Jurkat, Clone E6-1 (cell line): Measurements from ENCODE around the gene ALDOC.
"Not testable (repeated sequence)": the region's sequence is repeated elsewhere in the genome, so short reads cannot be mapped to it uniquely, and the experiment has no call there.

Experiments
- DNase-seq: peaks from one replicate; pipeline ENCODE4 v3.0.0-alpha.2; 2011; ENCODE audit warnings: low read depth, low spot score
- H3K4me3 ChIP-seq: 2 replicates; pipeline ENCODE4 v1.5.1; 2011; ENCODE audit warnings: mild to moderate bottlenecking, low read length, control low read depth, moderate library complexity

Gene ALDOC

DNA sequence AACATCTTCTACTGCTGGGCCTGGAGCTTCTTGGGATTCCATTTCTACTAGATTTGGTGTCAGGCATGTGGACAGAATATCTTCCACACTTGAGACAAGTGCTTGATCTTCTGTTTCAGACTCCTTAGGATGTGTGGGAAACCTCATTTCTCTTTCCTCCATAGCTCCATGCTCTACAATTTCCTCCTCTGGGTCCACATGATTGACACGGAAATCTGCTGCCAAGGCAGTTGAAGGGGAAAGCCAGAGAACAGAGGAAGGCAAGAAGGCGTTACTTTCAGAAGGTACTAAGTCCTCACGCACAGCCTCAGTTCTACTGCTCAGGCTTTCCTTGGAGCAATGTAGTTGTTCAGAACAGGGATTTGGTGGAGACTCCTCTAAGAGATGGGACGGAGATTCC is 15.6 kb upstream of the ALDOC start:
- no peak for DNase-seq
- H3K4me3 ChIP-seq, result no peak overlapping the region

DNA sequence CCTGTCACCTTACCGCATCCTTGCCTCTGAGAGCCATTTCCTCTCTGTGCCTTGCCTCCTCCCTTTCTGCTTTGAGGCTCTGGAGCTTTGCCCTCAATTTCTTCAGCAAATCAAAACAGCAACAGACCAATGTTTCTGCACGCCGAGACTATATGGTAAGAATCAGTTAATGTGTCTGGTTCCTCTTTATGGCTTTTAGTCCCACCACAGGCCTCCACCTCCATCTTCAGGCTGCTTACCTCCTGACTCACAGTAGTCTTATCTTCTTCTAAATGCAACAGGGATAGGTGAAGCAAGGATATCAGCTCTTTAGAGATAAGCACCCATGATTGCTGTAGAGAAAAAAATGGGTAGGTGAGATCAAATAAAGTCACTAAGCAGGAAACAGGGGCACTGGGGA is 9.2 kb upstream of the ALDOC start:
- H3K4me3 ChIP-seq, result no peak overlapping the region
- DNase-seq, result peak; percentile 99

DNA sequence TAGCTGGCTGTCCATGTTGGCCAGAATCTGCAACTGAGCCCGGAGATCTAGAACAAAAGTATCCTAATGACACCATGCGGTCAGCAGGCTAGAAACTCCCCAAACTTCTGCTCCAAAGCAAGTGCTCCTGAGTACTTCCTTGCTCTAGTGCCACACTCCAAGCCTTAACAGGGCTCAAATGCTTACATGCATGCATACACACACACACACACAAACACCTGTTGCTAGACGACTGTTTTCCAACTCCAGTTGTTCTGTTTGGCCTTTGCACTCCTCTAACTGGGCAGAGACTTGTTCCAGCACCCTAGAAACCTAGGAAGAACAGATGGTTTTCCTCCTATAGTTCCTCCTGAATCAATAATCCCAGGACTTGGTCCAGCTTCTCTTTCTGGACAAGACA is 7.7 kb upstream of the ALDOC start:
- no peak for DNase-seq
- H3K4me3 ChIP-seq, result no peak overlapping the region

DNA sequence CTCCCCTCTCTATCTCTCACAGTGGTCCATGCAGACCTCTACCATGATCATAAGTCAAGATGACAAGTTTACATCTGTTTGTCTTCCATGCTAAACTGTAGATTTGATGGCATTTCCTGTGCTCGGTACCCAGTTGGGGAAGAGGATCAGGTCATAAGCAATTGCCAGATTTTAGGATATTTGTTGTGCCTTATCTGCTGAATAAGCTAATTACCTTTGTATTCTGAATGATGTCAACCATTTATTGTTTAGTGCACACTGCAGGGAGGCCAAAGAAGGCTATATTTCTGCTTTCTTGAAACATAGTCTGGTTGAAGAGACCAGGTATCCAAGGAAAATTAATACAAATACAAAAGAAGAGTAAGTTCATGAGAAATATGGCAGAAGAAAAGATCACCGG is 5.8 kb upstream of the ALDOC start:
- no peak overlapping the region for H3K4me3 ChIP-seq
- no peak for DNase-seq

DNA sequence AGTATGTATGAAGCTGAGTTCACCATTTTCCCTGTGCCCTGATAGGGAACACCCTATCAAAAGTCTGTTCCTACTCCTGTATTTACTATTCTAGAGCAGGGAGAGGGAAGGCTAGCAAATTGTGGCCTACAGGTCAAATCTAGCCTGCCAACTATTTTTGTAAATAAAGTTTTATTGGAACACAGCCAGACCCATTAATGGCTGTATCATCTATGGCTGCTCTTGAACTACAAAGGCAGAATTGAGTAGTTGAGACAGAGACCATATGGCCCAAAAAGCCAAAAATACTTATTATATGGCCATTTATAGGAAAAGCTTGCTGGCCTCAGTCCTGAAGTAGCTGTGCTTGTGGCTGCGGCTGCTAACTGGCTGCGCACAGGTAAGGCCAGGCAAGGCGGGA is 4.3 kb upstream of the ALDOC start:
- no peak for DNase-seq
- no peak overlapping the region for H3K4me3 ChIP-seq

DNA sequence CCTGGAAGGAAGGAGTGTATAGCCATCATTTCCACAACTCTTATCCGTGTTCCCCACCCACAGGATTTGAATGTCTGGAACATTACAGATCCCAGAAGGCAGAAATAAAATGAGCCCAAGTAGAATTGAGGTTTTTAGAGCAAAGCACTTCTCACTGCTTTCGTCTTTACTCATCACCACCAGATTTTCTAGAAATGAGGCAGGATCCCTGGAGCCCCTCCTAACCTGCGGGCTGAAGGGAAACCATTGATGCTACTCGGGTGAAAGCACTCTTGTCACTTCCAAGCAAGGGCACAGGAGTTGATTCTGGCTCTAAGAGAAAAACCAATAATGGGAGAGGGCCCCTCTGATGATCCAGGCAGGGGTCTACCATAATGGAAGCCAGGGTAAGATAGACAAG is 2.8 kb upstream of the ALDOC start:
- no peak overlapping the region for H3K4me3 ChIP-seq

DNA sequence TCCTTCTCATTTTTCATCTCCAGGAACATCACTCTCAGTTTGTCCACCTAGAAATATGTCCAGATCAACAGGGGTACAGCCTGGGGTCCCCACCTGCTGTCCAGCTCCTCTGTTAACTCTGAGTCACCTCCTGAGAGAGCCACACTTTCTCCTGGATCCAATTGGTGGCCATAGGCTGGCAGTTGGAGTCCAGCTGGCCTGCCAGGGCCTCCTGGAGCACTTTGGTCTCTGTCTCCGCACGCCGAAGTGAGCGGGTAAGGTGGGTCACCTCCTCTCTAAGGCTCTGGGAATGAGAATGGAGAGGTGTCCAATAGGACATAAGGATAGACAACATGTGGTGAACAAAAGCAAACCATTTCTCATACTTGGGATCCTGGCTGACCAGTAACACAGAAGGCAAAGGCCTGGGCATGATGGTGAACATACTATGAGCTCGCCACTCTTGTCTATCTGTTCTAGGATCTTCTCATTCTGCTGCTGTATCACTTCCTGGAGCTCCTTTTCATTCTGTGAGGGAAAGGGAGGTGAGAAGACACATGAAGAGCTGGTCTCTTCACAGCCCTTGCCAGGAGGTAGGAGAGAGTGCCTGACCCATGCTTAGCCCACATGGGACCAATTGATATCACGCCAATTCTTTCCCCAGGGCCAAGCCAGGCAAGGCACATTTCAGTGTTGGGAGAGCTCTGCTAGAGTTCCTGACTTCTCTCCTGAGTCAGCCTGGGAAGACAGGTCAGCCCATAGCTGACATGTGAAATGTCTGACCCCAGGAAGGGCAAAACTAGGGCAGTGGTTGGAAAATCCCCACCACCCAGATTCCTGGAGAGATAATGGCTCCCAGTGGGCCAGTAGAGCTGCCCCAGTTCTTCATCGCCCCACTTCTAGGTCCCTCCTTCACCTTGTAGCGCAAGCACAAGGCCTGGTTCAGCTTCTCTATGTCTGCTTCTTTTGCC is 1.8 kb upstream of the ALDOC start:
- DNase-seq, result no peak
- H3K4me3 ChIP-seq, result no peak overlapping the region

More for the DNA sequence above, 2.8 kb upstream of the ALDOC start:
- DNase-seq, result no peak

DNA sequence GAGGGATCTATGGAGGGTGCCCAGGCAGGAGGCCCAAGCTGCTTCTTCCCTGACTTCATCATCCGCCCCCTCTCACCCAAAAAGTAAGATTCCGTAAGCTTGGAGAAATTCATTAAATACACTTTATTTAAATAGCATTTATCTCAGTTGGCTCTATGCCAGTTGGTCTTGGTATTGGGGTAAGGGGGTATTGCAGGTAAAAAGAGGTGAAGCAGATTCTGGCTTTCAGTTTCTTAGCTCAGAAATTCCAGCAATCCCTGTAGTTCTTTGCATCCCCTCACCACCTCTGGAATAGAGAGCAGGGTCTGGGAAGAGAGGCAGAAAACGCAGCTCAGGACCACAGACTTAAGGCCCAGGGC is 750 bp upstream of the ALDOC start:
- DNase-seq, result no peak

DNA sequence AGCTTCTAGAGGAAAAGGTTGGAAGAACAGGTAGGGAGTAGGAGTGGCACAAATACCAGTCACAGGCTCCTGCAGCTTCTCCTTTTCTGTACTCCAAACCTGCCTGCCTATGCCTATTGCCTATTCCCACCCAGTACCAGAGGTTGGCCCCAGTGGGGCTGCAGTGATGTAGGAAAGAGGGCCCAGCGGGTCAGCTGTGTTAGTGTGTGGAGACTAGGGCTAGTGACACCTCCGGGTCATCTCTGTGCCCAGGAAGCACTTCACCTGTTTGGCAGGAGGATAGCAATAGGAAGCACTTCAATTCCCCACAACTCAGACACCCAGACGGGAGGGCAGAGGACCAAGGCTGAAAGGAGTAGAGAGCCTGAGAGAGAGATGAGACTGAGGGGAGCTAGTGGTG is 679 bp downstream of the ALDOC start:
- peak overlapping the region; percentile 13; the same call in 1 of the 2 replicates for H3K4me3 ChIP-seq
- not testable (repeated sequence) for DNase-seq

More for the DNA sequence above, 750 bp upstream of the ALDOC start:
- H3K4me3 ChIP-seq, result no peak overlapping the region

DNA sequence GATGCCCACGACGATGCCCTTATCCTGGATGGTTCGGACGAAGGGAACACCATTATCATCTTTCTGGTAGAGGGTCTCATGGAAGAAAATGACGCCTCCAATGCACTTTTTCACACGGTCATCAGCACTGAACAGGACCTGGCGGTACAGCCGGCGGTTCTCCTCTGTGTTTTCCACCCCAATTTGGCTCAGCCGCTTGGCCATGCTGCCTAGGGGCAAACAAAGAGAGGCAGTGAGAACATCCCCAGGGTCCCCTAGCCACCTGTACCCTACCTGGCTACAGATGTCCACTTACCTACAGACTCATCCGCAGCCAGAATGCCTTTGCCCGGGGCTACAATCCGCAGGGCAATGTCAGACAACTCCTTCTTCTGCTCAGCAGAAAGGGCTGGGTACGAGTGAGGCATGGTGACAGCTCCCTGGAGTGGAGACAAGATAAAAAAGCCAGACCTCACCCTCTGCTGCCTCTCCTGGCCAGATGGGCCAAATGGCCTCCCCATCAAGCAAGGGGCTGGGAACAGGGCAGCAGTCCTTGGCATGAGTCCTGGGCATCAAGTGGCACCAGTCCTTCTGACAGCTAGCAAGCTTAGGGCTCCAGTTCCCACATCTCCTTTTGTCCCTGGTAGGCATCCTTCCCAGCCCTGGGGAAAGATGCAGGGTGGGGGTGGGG is 1.4 kb downstream of the ALDOC start:
- DNase-seq, result no peak
- no peak overlapping the region for H3K4me3 ChIP-seq

DNA sequence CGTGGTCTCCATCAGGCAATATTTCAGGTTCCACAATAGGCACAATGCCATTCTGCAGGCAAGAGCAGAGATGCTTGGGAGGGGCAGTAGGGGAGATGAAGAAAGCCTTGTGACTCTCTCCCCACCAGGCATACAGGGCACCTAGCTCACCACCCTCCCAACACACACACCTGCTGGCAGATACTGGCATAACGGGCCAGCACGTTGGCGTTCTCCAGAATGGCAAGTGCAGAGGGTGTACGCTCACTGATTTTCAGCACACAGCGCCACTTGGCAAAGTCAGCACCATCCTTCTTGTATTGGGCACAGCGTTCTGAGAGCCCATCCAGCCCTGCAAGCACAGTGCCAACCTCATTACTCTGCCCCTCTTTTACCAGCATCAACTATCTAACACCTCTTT is 2.2 kb downstream of the ALDOC start:
- no peak overlapping the region for H3K4me3 ChIP-seq
- no peak for DNase-seq

DNA sequence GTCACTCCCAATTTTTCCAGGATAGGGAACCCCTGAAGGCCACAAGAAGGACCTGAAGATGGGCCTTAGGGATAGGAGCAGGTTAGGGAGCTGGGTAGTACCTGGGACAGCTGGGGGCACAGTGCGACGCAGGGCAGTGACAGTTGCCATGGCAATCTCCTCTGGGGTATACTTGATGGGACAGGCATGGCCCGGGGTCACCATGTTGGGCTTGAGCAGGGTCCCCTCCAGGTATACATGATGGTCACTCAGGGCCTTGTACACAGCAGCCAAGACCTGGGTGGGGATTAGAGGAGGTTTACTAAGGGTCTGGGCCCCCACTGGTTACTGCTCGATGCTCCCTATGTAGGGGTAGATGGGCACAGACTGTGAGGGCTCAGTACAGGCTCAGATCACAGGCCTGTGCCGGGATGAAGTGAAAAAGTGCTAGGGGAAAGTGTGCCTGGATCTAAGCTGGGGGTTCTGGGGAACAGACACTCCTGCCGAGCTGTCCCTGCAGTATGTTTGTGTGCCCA is 2.7 kb downstream of the ALDOC start:
- DNase-seq, result no peak

DNA sequence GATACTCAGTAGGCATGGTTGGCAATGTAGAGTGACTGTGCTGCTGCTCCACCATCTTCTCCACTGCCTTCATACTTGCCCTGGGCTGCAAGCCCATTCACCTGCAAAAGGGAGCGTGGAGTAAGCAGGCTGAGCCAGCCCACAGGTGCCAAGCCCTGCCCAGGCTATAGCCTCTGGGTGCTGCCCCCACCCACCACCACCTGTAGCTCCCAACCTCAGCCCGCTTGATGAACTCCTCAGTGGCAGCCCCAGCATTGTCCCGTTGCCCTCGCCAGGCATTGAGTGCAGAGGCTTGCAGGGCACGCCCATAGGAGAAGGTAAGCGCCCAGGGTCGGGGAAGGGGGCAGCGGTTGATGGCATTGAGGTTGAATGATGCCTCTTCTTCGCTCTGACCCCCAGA is 3.2 kb downstream of the ALDOC start:
- DNase-seq, result no peak
- no peak overlapping the region for H3K4me3 ChIP-seq

More for the DNA sequence above, 2.7 kb downstream of the ALDOC start:
- no peak overlapping the region for H3K4me3 ChIP-seq

DNA sequence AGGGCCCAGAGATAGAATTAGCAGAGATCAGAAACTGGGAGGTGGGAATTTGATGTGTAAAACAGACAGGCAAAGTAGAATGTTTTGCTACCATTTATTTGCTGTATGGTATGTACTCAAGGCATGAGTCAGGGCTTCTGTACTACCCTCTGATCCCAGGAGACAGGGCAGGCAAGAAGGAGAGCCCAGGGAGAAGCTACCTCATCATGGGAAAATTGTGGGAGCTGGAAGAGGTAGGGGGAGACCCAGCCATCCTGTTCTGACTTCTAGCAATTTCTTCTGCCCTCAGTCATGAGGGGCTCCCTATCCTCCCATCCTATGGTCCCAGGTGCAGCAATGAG is 3.7 kb downstream of the ALDOC start:
- H3K4me3 ChIP-seq, result no peak overlapping the region
- DNase-seq, result no peak

DNA sequence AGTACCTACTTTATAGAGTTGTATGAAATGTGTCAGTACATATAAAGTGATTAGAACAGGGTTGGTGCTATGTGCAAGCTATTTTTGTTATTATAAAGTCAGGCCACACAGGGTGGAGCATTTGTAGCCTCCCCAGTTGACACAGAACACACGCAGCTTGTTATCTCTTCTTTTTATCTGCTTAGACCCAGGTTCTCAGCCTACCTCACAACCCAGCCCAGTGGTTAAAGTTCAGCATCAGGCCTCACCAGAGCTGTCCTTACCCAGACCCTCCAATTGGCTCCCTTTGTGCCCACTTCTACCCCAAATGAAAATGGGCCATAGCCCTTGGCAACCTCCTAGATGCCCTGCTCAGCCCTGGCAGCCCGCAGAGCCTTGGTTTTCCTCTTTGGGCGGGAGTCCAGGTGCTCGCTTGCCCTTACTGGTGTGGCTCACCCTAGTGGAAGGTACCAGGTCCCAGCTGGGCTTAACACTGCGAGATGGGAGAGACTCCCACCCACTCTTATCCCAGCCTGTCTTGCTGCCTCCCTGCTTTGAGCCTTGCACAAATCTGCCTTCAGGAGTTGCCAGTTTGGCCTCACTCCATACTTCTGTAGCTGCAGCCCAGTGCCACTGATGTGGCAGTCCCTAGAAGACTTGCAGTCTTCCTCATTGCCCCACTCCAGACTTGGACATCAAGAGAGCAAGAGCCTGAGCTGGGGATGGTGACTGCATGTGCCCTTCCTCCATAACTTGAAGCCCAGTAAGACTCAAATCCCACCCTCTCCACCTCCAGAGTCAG is 4.2 kb downstream of the ALDOC start:
- peak overlapping the region; percentile 92 for H3K4me3 ChIP-seq
- no peak for DNase-seq

DNA sequence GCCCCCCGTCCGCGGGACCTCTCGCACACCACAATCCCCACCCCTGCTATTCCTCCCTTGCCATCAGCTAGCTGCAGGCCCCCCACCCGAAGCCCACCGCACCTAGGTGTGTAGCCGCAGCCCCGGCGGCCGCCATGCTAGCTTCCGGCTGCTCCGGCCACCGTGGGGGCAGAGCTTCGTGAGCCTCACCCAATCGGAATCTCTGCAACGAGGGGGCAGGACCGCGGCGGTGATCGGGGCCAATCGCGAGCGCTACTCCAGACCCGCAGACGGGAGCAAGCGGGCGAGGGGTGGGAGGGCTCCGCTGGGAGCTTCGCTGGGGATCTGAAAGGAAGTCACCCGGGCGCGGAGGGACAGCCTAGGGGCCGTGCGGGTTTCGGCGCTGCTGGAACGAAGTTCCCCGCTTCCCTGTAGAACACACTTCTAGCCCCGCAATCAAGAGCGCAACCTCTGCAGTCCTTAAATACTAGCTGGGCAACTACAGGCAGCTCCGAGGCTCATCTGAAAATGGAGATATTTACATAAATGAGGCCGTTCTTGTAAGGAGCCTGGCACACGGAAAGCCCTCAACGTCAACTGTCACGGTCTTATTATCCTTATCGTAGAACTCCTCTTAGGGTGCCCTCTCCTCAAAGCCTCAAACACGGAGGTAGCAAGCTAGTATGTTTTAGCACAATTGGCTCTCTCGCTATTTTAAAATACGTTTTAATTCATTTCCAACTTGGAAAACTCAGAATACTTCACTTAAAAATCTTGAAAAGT is 5.2 kb downstream of the ALDOC start, which contains the start of gene PIGS:
Gene PIGS (minus strand): TSS at position 164 of the 762 bp plus-strand sequence. CDS start 28 bp downstream, at position 136.
- peak within 1 kb of the TSS; percentile 92 for H3K4me3 ChIP-seq

DNA sequence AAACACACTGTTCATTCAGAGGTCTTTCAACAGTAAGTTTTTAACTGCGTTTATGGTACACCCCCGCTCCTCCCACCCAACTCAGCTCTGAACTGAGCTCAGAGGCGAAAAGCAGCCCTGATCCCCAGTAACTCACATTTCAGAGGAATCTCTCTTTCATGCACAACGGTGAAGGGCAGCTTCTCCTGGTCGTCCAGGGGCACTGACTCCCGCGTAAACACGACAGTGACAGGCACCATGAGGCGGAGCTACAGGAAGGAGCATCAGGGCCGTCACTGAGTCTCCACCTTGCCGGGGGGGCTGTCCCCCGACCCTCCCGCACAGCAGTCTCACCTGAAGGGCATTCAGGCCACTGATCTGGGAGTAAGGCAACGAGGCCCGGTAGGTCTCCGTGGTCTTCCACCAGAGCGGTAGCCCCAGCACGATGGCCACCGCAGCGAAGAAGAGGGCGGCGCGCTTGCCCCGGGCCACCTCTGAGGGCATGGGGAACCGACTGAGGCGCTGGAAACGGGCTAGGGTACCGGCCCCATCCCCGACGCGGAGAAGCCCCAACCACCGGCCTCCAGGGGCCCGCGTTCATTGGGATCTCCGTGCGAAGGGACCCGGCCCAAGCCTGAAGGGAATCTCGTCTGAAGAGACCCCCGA is 5.9 kb downstream of the ALDOC start:
- H3K4me3 ChIP-seq, result peak overlapping the region; percentile 92
- DNase-seq, result no peak

More for the DNA sequence above, 5.2 kb downstream of the ALDOC start, which contains the start of gene PIGS:
- peak; percentile 86 for DNase-seq

DNA sequence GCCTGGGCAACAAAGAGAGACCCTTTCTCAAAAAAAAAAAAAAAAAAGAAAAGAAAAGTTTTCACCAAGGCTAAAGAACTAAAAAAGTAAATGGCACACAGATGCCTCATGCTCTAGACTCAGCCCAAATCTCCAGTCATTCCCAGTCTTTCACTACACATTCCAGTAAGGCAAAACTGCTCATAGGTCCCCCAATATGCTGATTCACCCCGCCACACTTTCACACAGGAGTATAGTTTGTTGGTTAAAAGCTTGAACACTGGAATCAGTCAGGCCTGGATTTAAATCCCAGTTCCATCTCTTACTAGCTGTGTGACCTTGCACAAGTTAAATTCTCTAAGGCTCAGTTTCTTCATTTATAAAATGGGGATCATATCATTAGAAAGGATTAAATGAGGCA is 7.2 kb downstream of the ALDOC start:
- no peak for DNase-seq
- no peak overlapping the region for H3K4me3 ChIP-seq
